Activated naive CD8-positive, alpha-beta T cell treated with anti-CD3 and anti-CD28 coated beads, Interleukin-2, amount 50 U/mL, for 24 hours (primary cell): ENCODE measurements around the gene RBFOX1.

Source experiments
- ATAC-seq: fragments of 150-1000 bp; cut with Tn5 transposase; one replicate; pipeline ENCODE4 v1.10.0; 2021
- DNase-seq: peaks from one replicate; pipeline ENCODE4 v3.0.0; 2021
- H3K27ac Mint-ChIP-seq: one replicate; pipeline ENCODE4 v1.8.0; 2021; ENCODE audit warnings: mild to moderate bottlenecking, mixed read lengths
- H3K27me3 Mint-ChIP-seq: one replicate; pipeline ENCODE4 v1.8.0; 2021; ENCODE audit warnings: mixed read lengths
- H3K36me3 Mint-ChIP-seq: one replicate; pipeline ENCODE4 v1.8.0; 2021; ENCODE audit warnings: low read depth, mixed read lengths
- H3K4me1 Mint-ChIP-seq: one replicate; pipeline ENCODE4 v1.8.0; 2021; ENCODE audit warnings: mixed read lengths
- H3K4me3 Mint-ChIP-seq: one replicate; pipeline ENCODE4 v1.8.0; 2021; ENCODE audit warnings: mild to moderate bottlenecking, moderate library complexity, mixed read lengths
- H3K9me3 Mint-ChIP-seq: one replicate; pipeline ENCODE4 v1.8.0; 2021; ENCODE audit warnings: mixed read lengths

The RBFOX1 gene

GRCh38 chr16:7437135-7437804 is 104.6 kb downstream of the RBFOX1 start:
- Mint-ChIP-seq H3K27me3 (no peaks in the 10 kb centered on the region), H3K27ac (no peak overlapping the region), H3K4me3 (no peak overlapping the region), H3K4me1 (no peaks in the 10 kb centered on the region), H3K36me3 (no peaks in the 10 kb centered on the region), H3K9me3 (peaks cover 17% of the 10 kb centered on the region)
- no peak for ATAC-seq
- no peak for DNase-seq

GRCh38 chr16:7437843-7438242 is 105.2 kb downstream of the RBFOX1 start:
- no peaks in the 10 kb centered on the region for H3K27me3 Mint-ChIP-seq
- no peak overlapping the region for H3K4me3 Mint-ChIP-seq
- no peaks in the 10 kb centered on the region for H3K4me1 Mint-ChIP-seq
- ATAC-seq = no peak
- DNase-seq = no peak
- H3K27ac Mint-ChIP-seq = no peak overlapping the region
- peaks cover 14% of the 10 kb centered on the region for H3K9me3 Mint-ChIP-seq
- no peaks in the 10 kb centered on the region for H3K36me3 Mint-ChIP-seq

DNA sequence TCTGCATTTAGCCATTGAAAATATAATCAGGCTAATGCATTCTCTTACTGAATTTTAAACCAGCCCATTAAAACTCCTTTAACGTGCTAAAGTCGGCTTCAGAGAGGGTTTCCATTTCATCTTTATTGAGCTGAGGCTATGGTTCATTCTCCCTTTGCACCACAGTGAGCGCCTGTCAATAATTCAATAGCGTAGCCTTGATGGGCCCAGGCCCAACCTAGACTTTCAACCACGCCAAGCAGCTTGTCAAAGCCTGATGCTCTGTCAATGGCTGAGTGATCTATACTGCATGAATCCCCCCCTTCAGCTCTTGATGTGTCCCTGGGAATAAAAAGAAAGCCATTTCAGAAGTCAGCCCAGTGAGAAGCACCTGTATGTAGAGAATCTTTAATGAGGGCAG is 106.0 kb downstream of the RBFOX1 start:
- H3K36me3 Mint-ChIP-seq = no peaks in the 10 kb centered on the region
- H3K9me3 Mint-ChIP-seq = peaks cover 8% of the 10 kb centered on the region
- no peaks in the 10 kb centered on the region for H3K4me1 Mint-ChIP-seq

GRCh38 chr16:7439518-7439917 is 106.9 kb downstream of the RBFOX1 start:
- no peaks in the 10 kb centered on the region for H3K27me3 Mint-ChIP-seq
- no peaks in the 10 kb centered on the region for H3K36me3 Mint-ChIP-seq
- peaks cover 8% of the 10 kb centered on the region for H3K9me3 Mint-ChIP-seq
- no peaks in the 10 kb centered on the region for H3K4me1 Mint-ChIP-seq
- ATAC-seq (no peak), DNase-seq (no peak)
- H3K4me3 Mint-ChIP-seq = no peak overlapping the region
- H3K27ac Mint-ChIP-seq = no peak overlapping the region

More for the DNA sequence above, 106.0 kb downstream of the RBFOX1 start:
- no peak overlapping the region for H3K4me3 Mint-ChIP-seq
- DNase-seq (no peak), ATAC-seq (no peak)
- H3K27me3 Mint-ChIP-seq = no peaks in the 10 kb centered on the region
- H3K27ac Mint-ChIP-seq = no peak overlapping the region

- ATAC-seq = no peak
- peaks cover 6% of the 10 kb centered on the region for H3K9me3 Mint-ChIP-seq
- H3K27ac Mint-ChIP-seq = no peak overlapping the region
- DNase-seq = no peak
- no peaks in the 10 kb centered on the region for H3K27me3 Mint-ChIP-seq
- H3K36me3 Mint-ChIP-seq = no peaks in the 10 kb centered on the region
- no peak overlapping the region for H3K4me3 Mint-ChIP-seq
- H3K4me1 Mint-ChIP-seq = no peaks in the 10 kb centered on the region
Measured at GRCh38 chr16:7440886-7441400, 108.3 kb downstream of the RBFOX1 start.

- no peaks in the 10 kb centered on the region for H3K36me3 Mint-ChIP-seq
- no peak overlapping the region for H3K27ac Mint-ChIP-seq
- ATAC-seq = no peak
- H3K4me1 Mint-ChIP-seq = no peaks in the 10 kb centered on the region
- no peaks in the 10 kb centered on the region for H3K27me3 Mint-ChIP-seq
- H3K4me3 Mint-ChIP-seq = no peak overlapping the region
- H3K9me3 Mint-ChIP-seq = peaks cover 12% of the 10 kb centered on the region
- DNase-seq = no peak
Measured at GRCh38 chr16:7442050-7442449, 109.4 kb downstream of the RBFOX1 start.

GRCh38 chr16:7443142-7443541 is 110.5 kb downstream of the RBFOX1 start:
- H3K27ac Mint-ChIP-seq = no peak overlapping the region
- no peak overlapping the region for H3K4me3 Mint-ChIP-seq
- ATAC-seq (no peak), DNase-seq (no peak)
- H3K9me3 Mint-ChIP-seq = peaks cover 12% of the 10 kb centered on the region
- H3K4me1 Mint-ChIP-seq = no peaks in the 10 kb centered on the region
- H3K27me3 Mint-ChIP-seq = no peaks in the 10 kb centered on the region
- no peaks in the 10 kb centered on the region for H3K36me3 Mint-ChIP-seq

DNA sequence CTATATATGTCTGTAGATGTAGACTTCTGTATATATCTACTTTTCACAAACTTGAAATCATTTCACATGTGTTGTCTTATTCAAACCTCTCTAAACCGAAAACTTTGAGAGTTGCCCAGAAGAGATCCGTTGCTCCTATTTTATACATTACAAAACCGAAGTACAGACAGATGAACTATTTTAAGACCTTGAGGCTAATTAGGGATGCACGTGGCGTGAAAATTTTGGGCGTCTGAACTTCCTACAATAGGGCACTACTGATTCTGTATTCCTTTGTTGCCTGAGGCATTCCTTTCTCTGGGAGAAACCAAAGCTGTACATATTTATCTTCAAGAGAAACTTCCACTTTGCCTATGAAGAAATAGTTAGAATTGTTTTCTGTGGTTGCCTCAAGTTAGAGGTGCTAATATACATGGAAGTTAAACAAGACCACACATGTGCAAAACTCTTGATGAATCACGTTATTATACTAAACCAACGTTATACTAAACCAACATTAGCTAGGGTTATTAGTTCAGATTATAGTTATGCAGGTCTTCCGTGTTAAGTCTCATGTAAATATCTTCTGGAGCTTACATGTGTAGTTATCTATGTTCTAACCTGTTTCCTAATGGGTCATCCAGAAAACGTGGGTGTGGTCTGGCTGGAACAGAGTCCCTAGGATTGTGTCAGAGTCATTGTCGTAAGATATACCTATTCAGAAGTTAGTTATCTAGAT is 111.2 kb downstream of the RBFOX1 start:
- no peak overlapping the region for H3K27ac Mint-ChIP-seq
- ATAC-seq = no peak
- DNase-seq = no peak
- no peaks in the 10 kb centered on the region for H3K36me3 Mint-ChIP-seq
- peaks cover 12% of the 10 kb centered on the region for H3K9me3 Mint-ChIP-seq
- no peak overlapping the region for H3K4me3 Mint-ChIP-seq
- H3K27me3 Mint-ChIP-seq = no peaks in the 10 kb centered on the region
- no peaks in the 10 kb centered on the region for H3K4me1 Mint-ChIP-seq

GRCh38 chr16:7449306-7449705 is 116.7 kb downstream of the RBFOX1 start:
- Mint-ChIP-seq H3K9me3 (peaks cover 26% of the 10 kb centered on the region), H3K27ac (no peak overlapping the region), H3K36me3 (no peaks in the 10 kb centered on the region), H3K27me3 (no peaks in the 10 kb centered on the region), H3K4me1 (no peaks in the 10 kb centered on the region), H3K4me3 (no peak overlapping the region)
- ATAC-seq (no peak), DNase-seq (no peak)

DNA sequence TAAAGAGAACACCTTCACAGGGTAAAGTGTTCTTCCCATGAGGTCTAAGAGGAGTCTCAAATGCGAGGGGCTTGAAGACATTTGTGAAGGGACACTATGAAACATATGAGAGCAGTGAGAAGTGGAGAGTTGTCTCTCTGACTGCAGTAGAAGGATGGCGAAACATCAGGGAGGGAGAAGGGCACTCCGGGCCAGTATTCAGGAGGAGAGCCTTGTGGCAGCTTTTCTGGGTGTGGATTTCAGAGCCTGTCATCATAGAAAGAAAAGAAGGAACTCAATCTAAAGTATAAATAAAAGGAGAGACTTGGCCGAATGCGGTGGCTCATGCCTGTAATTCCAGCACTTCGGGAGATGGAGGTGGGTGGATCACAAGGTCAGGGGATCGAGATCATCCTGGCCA is 117.2 kb downstream of the RBFOX1 start:
- Mint-ChIP-seq H3K27ac (no peak overlapping the region), H3K4me1 (no peaks in the 10 kb centered on the region), H3K9me3 (peaks cover 26% of the 10 kb centered on the region), H3K36me3 (no peaks in the 10 kb centered on the region), H3K4me3 (no peak overlapping the region), H3K27me3 (no peaks in the 10 kb centered on the region)
- ATAC-seq (no peak), DNase-seq (no peak)

DNA sequence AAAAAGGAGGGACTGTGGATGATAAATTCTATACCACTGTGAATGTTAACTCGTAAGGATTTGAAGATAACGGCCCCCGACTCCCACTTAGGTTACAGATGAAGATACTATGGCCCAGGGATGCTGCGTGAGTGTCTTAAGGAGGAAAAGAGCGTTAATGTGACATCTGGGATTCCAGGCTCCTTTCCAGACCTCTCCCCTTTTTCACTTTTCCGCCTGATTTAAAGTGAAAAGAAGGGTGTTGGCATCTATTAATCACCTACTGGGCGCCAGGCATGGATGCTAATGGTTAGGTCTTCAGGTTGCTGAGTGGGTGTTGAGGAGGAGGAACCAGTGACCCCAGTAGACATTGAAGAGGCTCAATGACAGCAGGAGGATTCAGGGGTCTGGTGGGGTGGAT is 117.8 kb downstream of the RBFOX1 start:
- Mint-ChIP-seq H3K4me1 (no peaks in the 10 kb centered on the region), H3K9me3 (peaks cover 26% of the 10 kb centered on the region), H3K27me3 (no peaks in the 10 kb centered on the region), H3K36me3 (no peaks in the 10 kb centered on the region), H3K27ac (no peak overlapping the region), H3K4me3 (no peak overlapping the region)
- DNase-seq = no peak
- no peak for ATAC-seq

- ATAC-seq (no peak), DNase-seq (no peak)
- H3K27ac Mint-ChIP-seq = no peak overlapping the region
- H3K9me3 Mint-ChIP-seq = peaks cover 22% of the 10 kb centered on the region
- no peaks in the 10 kb centered on the region for H3K36me3 Mint-ChIP-seq
- H3K4me3 Mint-ChIP-seq = no peak overlapping the region
- H3K4me1 Mint-ChIP-seq = no peaks in the 10 kb centered on the region
- H3K27me3 Mint-ChIP-seq = no peaks in the 10 kb centered on the region
Measured at GRCh38 chr16:7452090-7452489, 119.4 kb downstream of the RBFOX1 start.

DNA sequence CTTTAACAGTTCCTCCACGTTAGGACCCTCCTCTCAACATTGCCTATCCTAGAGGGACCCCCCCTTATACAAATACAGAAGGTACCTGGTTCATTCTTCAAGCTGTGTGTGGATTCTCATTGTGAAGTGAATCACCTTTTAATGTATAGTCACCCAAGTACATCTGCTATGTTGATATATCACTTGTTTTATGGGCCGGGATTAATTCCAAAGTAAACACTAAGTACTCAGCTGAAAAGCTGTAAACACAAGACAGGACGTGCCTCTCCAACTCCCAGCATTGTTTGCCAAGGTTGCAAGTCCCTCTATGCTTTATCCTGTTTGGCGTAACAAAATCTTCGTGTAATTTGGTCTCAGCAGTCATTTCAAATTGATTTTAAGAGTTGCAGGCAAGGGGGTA is 123.6 kb downstream of the RBFOX1 start:
- no peaks in the 10 kb centered on the region for H3K4me1 Mint-ChIP-seq
- ATAC-seq (no peak), DNase-seq (no peak)
- no peak overlapping the region for H3K4me3 Mint-ChIP-seq
- no peaks in the 10 kb centered on the region for H3K27me3 Mint-ChIP-seq
- peaks cover 27% of the 10 kb centered on the region for H3K9me3 Mint-ChIP-seq
- no peaks in the 10 kb centered on the region for H3K36me3 Mint-ChIP-seq
- no peak overlapping the region for H3K27ac Mint-ChIP-seq

GRCh38 chr16:7458144-7458543 is 125.5 kb downstream of the RBFOX1 start:
- Mint-ChIP-seq H3K36me3 (no peaks in the 10 kb centered on the region), H3K4me1 (no peaks in the 10 kb centered on the region), H3K27me3 (no peaks in the 10 kb centered on the region), H3K9me3 (peaks cover 23% of the 10 kb centered on the region), H3K4me3 (no peak overlapping the region), H3K27ac (no peak overlapping the region)
- DNase-seq = no peak
- ATAC-seq = no peak

DNA sequence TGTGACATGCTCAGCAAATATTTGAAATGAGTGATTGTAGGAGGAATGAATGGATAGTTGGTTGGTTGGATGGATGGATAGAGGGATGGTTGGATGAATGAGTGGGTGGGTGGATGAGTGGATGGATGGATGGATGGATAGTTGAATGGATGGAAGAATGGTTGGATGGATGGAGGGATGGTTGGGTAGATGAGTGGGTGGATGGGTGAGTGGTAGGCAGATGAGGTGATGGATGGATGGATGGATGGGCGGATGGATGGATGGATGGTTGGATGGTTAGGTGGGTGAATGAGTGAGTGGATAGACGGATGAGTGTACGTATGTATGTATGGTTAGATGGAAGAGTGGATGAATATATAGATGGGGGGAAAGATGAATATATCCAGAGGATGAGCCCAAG is 137.7 kb downstream of the RBFOX1 start:
- no peak overlapping the region for H3K4me3 Mint-ChIP-seq
- no peaks in the 10 kb centered on the region for H3K4me1 Mint-ChIP-seq
- H3K27ac Mint-ChIP-seq = no peak overlapping the region
- H3K9me3 Mint-ChIP-seq = peaks cover 20% of the 10 kb centered on the region
- no peaks in the 10 kb centered on the region for H3K36me3 Mint-ChIP-seq
- ATAC-seq (no peak), DNase-seq (no peak)
- H3K27me3 Mint-ChIP-seq = no peaks in the 10 kb centered on the region
